Cardiac muscle cell (in vitro differentiated cells and primary cell): Measurements from ENCODE around the gene FAF1. TPM values are rescaled to one million over a fixed set of nuclear protein-coding genes. Genes with fewer than 3 reads are reported as not detected.

ENCODE experiments used
- DNase-seq, 2 donors: peaks; one replicate each; pipeline versions ENCODE4 v3.0.0 to v3.0.0-alpha.2; 2010 to 2017; ENCODE audit warnings: low read depth in 1 of 2, low spot score in 1 of 2
- H3K27ac ChIP-seq: fragments of 200-600 bp; sonication (generic); 2 replicates; pipeline ENCODE4 v1.5.1; 2016
- H3K27me3 ChIP-seq: fragments of 200-600 bp; sonication (generic); 2 replicates; pipeline ENCODE4 v1.6.0; 2016; ENCODE audit warnings: control low read depth
- H3K36me3 ChIP-seq: fragments of 200-600 bp; sonication (generic); 2 replicates; pipeline ENCODE4 v1.5.1; 2016; ENCODE audit warnings: control low read depth
- H3K4me1 ChIP-seq: fragments of 200-600 bp; sonication (generic); 2 replicates; pipeline ENCODE4 v1.8.1; 2017; ENCODE audit warnings: low read depth, mild to moderate bottlenecking, mixed run types
- H3K4me3 ChIP-seq: fragments of 200-600 bp; sonication (generic); 2 replicates; pipeline ENCODE4 v1.5.1; 2016; ENCODE audit warnings: mild to moderate bottlenecking
- H3K9me3 ChIP-seq: fragments of 200-600 bp; sonication (generic); 2 replicates; pipeline ENCODE4 v1.5.1; 2017; ENCODE audit warnings: low read depth, mild to moderate bottlenecking, control low read depth
- polyA plus RNA-seq: library from polyadenylated mRNA; unstranded; fragments of >200 nt; fragmentation: Nextera tagmentation; extraction: Ambion mirVana; gene quantifications from 2 replicates; pipeline ENCODE4 v1.2.1, GENCODE V29; 2016
- total RNA-seq: library from RNA; depleted of rRNA; stranded (reverse); fragments of >200 nt; gene quantifications from 2 replicates; pipeline ENCODE4 v1.2.3, GENCODE V29; 2016
- TF ChIP-seq, protein P1 (sequence below): IDR thresholded peaks from 2 replicates; pipeline ENCODE4 v1.5.1; 2012; ENCODE audit warnings: low read depth, mild to moderate bottlenecking, low read length

Gene FAF1
- total and polyA plus RNA-seq, 2 experiments from 2014 or later: 24.3 to 76.7 TPM

DNA sequence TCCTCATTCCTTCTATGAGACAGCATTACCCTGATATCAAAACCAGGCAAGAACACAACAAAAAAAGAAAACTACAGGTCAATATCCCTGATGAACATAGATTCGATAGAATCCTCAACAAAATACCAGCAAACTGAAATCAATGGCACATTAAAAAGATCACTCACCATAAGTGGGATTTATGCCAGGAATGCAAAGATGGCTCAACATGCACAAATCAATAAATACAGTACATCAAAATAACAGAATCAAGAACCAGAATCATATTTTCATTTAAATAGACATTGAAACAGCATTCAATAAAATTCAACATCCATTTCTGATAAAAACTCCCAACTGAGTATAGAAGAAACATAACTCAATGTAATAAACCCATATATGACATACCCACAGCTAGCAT lies 36.5 kb downstream of the FAF1 start:
- H3K27me3 ChIP-seq: no peaks in the 10 kb centered on the region
- no peaks in the 10 kb centered on the region for H3K4me1 ChIP-seq
- H3K9me3 ChIP-seq: no peaks in the 10 kb centered on the region
- H3K27ac ChIP-seq: no peak overlapping the region
- DNase-seq: no peak
- no peaks in the 10 kb centered on the region for H3K36me3 ChIP-seq
- no peak overlapping the region for H3K4me3 ChIP-seq
- TF ChIP-seq, protein P1, sequence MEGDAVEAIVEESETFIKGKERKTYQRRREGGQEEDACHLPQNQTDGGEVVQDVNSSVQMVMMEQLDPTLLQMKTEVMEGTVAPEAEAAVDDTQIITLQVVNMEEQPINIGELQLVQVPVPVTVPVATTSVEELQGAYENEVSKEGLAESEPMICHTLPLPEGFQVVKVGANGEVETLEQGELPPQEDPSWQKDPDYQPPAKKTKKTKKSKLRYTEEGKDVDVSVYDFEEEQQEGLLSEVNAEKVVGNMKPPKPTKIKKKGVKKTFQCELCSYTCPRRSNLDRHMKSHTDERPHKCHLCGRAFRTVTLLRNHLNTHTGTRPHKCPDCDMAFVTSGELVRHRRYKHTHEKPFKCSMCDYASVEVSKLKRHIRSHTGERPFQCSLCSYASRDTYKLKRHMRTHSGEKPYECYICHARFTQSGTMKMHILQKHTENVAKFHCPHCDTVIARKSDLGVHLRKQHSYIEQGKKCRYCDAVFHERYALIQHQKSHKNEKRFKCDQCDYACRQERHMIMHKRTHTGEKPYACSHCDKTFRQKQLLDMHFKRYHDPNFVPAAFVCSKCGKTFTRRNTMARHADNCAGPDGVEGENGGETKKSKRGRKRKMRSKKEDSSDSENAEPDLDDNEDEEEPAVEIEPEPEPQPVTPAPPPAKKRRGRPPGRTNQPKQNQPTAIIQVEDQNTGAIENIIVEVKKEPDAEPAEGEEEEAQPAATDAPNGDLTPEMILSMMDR: no peak

DNA sequence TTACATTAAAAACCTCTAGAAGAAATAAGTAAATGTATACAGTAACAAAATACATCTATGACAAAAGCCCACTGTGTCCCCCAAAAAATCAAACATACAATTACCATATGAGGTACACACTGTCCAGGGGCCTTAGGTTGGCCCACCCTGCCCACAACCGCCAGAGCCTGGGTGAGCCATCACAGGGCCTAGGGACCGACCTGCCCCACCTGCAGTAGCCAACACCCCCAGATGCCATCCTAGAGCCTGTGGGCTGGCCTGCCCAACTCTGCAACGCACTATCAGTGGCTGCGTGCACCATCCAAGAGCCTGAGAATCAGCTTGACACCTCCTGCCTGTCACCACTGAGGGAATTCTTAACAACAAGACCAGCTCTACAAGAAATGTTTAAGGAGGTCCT lies 39.0 kb downstream of the FAF1 start:
- Histone ChIP-seq H3K27ac (no peak overlapping the region), H3K27me3 (no peaks in the 10 kb centered on the region), H3K4me1 (no peaks in the 10 kb centered on the region), H3K36me3 (no peaks in the 10 kb centered on the region), H3K4me3 (no peak overlapping the region), H3K9me3 (no peaks in the 10 kb centered on the region)
- DNase-seq: no peak
- TF ChIP-seq, protein P1: no peak

DNA sequence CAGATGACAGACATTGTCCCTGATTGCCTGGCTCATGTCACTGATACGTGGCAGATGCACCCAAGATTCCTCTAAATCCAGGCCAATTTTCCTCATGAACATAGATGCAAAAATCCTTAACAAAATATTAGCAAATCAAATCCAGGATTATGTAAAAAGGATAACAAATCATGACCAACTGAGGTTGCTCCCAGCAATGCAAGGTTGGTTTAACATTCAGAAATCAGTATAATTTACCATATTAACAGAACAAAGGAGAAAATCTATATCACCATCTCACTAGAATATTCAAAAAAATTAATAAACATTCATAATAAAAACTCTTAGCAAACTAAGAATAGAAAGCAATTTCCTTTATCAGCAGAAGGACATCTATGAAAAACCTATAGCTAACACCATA lies 39.7 kb downstream of the FAF1 start:
- Histone ChIP-seq H3K4me3 (no peak overlapping the region), H3K4me1 (no peaks in the 10 kb centered on the region), H3K9me3 (no peaks in the 10 kb centered on the region), H3K27me3 (no peaks in the 10 kb centered on the region), H3K36me3 (no peaks in the 10 kb centered on the region), H3K27ac (no peak overlapping the region)
- DNase-seq: no peak
- TF ChIP-seq, protein P1: no peak

DNA sequence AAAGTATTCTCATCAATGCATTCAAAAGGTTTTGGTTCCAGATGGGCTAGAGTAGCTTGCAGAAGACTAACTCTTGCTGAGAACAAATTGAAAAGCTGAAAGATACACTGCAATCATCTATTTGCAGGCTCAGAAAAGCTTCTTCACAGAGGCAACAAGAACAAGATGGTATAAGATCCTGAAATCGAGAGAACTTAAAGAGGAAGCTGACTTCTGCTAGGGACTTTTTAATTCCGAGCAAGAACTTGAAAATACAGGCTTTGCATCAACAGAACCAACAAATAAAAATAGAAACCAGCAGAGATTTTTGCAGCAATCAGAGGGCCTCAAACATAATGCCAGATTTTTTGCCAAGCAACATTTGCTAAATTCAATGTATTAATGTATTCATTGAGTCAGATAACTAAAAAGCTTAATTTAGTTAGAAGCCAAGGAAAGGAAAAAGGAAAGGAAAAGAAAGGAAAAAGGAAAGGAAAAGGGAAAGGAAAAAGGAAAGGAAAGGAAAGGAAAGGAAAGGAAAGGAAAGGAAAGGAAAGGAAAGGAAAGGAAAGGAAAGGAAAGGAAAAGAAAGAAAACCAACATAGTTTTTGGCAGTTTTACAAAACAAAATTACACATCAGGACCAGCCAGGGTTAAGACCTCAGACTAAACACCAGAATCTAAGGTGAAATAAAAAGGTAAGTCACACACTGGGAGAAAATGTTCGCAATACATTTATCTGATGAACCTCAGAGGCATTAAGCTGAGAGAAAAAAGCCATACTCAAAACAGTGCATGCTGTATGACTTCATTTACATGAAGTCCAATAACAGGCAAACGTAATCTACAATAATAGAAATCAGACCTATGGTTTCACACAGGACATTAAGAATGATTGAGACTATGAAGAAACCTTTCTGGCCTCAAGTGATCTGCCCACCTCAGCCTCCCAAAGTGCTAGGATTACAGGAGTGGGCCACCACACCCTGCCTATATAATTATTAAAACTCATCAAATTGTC lies 42.6 kb downstream of the FAF1 start:
- no peaks in the 10 kb centered on the region for H3K9me3 ChIP-seq
- TF ChIP-seq, protein P1: no peak
- no peak overlapping the region for H3K4me3 ChIP-seq
- H3K27ac ChIP-seq: no peak overlapping the region
- H3K36me3 ChIP-seq: no peaks in the 10 kb centered on the region
- DNase-seq: no peak
- H3K27me3 ChIP-seq: no peaks in the 10 kb centered on the region
- no peaks in the 10 kb centered on the region for H3K4me1 ChIP-seq

DNA sequence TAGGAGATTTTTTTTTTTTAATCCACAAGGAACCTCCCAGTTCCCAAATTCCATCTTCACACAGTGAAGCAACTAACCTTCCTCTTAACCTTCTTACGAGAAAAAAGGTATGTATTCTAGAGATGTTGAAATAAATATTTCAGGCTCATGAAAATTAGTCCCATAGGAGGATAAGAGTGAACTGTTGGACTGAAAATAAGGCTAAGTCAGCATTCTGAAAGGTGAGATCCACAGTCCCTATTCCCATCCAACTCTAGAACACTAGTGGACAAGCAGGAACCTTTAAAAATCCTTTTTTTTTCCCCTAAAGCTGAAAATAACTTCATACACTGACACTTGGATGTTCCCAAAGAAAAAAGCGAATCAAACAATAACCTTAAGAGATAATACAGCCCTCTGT lies 44.4 kb downstream of the FAF1 start:
- Histone ChIP-seq H3K4me3 (no peak overlapping the region), H3K27ac (no peak overlapping the region), H3K4me1 (no peaks in the 10 kb centered on the region), H3K36me3 (no peaks in the 10 kb centered on the region), H3K27me3 (no peaks in the 10 kb centered on the region), H3K9me3 (no peaks in the 10 kb centered on the region)
- DNase-seq: no peak
- TF ChIP-seq, protein P1: no peak
